Psoas muscle (tissue), 8 donors: ENCODE measurements around the gene MAPKBP1. TPM values are rescaled to one million over a fixed set of nuclear protein-coding genes. Genes with fewer than 3 reads are reported as not detected.

Experiments
- ATAC-seq, 4 donors: fragments of 200-7000 bp; cut with Tn5 transposase; one replicate each; pipeline ENCODE4 v1.9.1; 2020; ENCODE audit warnings: moderate library complexity in 3 of 4, mild to moderate bottlenecking in 2 of 4
- DNase-seq, 2 donors: peaks; one replicate each; pipeline ENCODE4 v3.0.0-alpha.2; 2020
- H3K27ac ChIP-seq: fragments of 200-600 bp; one replicate; pipeline ENCODE4 v1.8.0; 2022
- H3K27me3 ChIP-seq, 3 donors: fragments of 200-600 bp in 1 of 3; one replicate each; pipeline versions ENCODE4 v1.6.1 to v1.8.0; 2013 to 2022; ENCODE audit warnings: low read length in 2 of 3, mild to moderate bottlenecking in 2 of 3, moderate library complexity in 1 of 3; ENCODE audit not compliant: insufficient read depth in 3 of 3
- H3K36me3 ChIP-seq, 2 donors: fragments of 200-600 bp in 1 of 2; one replicate each; pipeline versions ENCODE4 v1.6.1 to v1.8.0; 2013 to 2022; ENCODE audit warnings: low read depth in 1 of 2, mild to moderate bottlenecking in 1 of 2, moderate library complexity in 1 of 2; ENCODE audit not compliant: insufficient read depth in 1 of 2
- H3K4me1 ChIP-seq: fragments of 200-600 bp; one replicate; pipeline ENCODE4 v1.8.0; 2022
- H3K4me3 ChIP-seq: fragments of 200-600 bp; one replicate; pipeline ENCODE4 v1.8.0; 2022; ENCODE audit warnings: mild to moderate bottlenecking
- H3K9me3 ChIP-seq: fragments of 200-600 bp; one replicate; pipeline ENCODE4 v1.8.0; 2022
- CTCF ChIP-seq: fragments of 200-600 bp; IDR thresholded peaks from one replicate; pipeline ENCODE4 v1.8.0; 2022; ENCODE audit warnings: antibody characterized with exemption
- WGBS, 3 donors: extraction: QIAGEN DNeasy Blood & Tissue Kit; methylation state at CpG; one replicate each; pipeline versions ENCODE4 v1.1.6 to v1.1.7; 2013; 5-methylcytosine and 5-hydroxymethylcytosine counted together
- intact Hi-C, 2 donors: fragments of 100-400 bp; cut with DNase I; formaldehyde crosslinking; loops; one replicate each; pipeline versions ENCODE4 v1.11.0 to v1.14.2; 2022
- polyA plus RNA-seq, 3 donors: library from polyadenylated mRNA; stranded (reverse); fragments of 200-250 nt; gene quantifications; one replicate each; pipeline ENCODE4 v1.2.3, GENCODE V29; 2013
- total RNA-seq, 4 donors: library from RNA; stranded (reverse); fragmentation: NEBNext Ultra II Directional in 2 of 4; extraction: Animal tissue kit (Norgen Biotek cat#: 25700) in 2 of 4; gene quantifications; one replicate each; pipeline versions ENCODE4 v1.2.1 to v1.2.4, GENCODE V29; 2021 to 2023
- donor health status: healthy with polysubstance abuse.
- donor health status: DM: no; HTN: no; CAD: no; lungs with moderate emphysema.
- donor health status: Bipolar disorder and iron deficiency.
- donor health status: healthy.
- donor health status: DM: yes; HTN: yes; CAD: no.
- donor health status: DM: no; HTN: no; CAD: no.
- donor health status: DM: no; HTN: no; CAD: no.
- donor health status: DM: yes; HTN: yes; CAD: no.

Gene MAPKBP1
- total and polyA plus RNA-seq, 7 donors, result 2.4 to 10.3 (median 7.1) TPM

GRCh38 chr15:41810651-41811431, 36.6 kb downstream of the MAPKBP1 start:
- ATAC-seq, result peak in 1 of 4 donors; percentile 17
- TF ChIP-seq CTCF, result no peak
- H3K27me3 ChIP-seq, result no peaks in the 10 kb centered on the region
- no peak for DNase-seq
- intact Hi-C loops, result loop anchor here (1.0 to 5.0 kb wide), 4 partner anchors 36 to 344 kb away; partner anchors contain the start of genes MAPKBP1 (in 2 of the 2) and TYRO3 (in 1 of the 2)
- H3K27ac ChIP-seq, result no peak overlapping the region
- whole genome bisulfite sequencing, 3 donors, result 75 to 95% (median 79%) methylated on average over 5 of the region's 5 CpGs
- H3K36me3 ChIP-seq, result peaks cover 3 to 31% of the 10 kb centered on the region in 2 donors
- H3K4me1 ChIP-seq, result no peaks in the 10 kb centered on the region
- H3K9me3 ChIP-seq, result no peaks in the 10 kb centered on the region
- no peak overlapping the region for H3K4me3 ChIP-seq

- peak; percentile 92 for TF ChIP-seq CTCF
- H3K4me1 ChIP-seq, result no peaks in the 10 kb centered on the region
- H3K27ac ChIP-seq, result no peak overlapping the region
- peaks cover 3 to 39% of the 10 kb centered on the region in 2 donors for H3K36me3 ChIP-seq
- peak; percentile 86 to 91 for DNase-seq
- no peaks in the 10 kb centered on the region for H3K9me3 ChIP-seq
- peak; percentile 95 to 99 (median 98) for ATAC-seq
- 51 to 54% (median 51%) methylated on average over 18 of the region's 18 CpGs for WGBS, 3 donors
- intact Hi-C loops, result loop anchor here (1.0 to 5.0 kb wide), 4 partner anchors 37 to 344 kb away; partner anchors contain the start of genes MAPKBP1 (in 2 of the 2) and TYRO3 (in 1 of the 2)
- H3K4me3 ChIP-seq, result no peak overlapping the region
- H3K27me3 ChIP-seq, result no peaks in the 10 kb centered on the region
Observed at GRCh38 chr15:41811432-41812195, 37.3 kb downstream of the MAPKBP1 start.

GRCh38 chr15:41812820-41813375, 38.6 kb downstream of the MAPKBP1 start:
- Histone ChIP-seq H3K27me3 (no peaks in the 10 kb centered on the region), H3K36me3 (peaks cover 3 to 52% of the 10 kb centered on the region in 2 donors), H3K4me3 (no peak overlapping the region), H3K9me3 (no peaks in the 10 kb centered on the region), H3K27ac (no peak overlapping the region), H3K4me1 (no peaks in the 10 kb centered on the region)
- TF ChIP-seq CTCF, result no peak
- 94 to 95% (median 94%) methylated on average over 10 to 11 of the region's 11 CpGs for WGBS, 3 donors
- no peak for ATAC-seq
- no peak for DNase-seq
- intact Hi-C loops, result loop anchor here in 1 of 2 donors (5.0 kb wide), 2 partner anchors 256 to 346 kb away; partner anchors contain the start of gene TYRO3

- no peak for ATAC-seq
- 87 to 89% (median 88%) methylated on average over 8 of the region's 8 CpGs for WGBS, 3 donors
- H3K27ac ChIP-seq, result no peak overlapping the region
- TF ChIP-seq CTCF, result no peak
- no peaks in the 10 kb centered on the region for H3K4me1 ChIP-seq
- no peaks in the 10 kb centered on the region for H3K9me3 ChIP-seq
- H3K36me3 ChIP-seq, result peaks cover 3 to 57% of the 10 kb centered on the region in 2 donors
- no peak for DNase-seq
- H3K4me3 ChIP-seq, result no peak overlapping the region
- intact Hi-C loops, result loop anchor here in 1 of 2 donors (5.0 kb wide), 2 partner anchors 256 to 346 kb away; partner anchors contain the start of gene TYRO3
- H3K27me3 ChIP-seq, result no peaks in the 10 kb centered on the region
Observed at GRCh38 chr15:41813426-41813825, 39.1 kb downstream of the MAPKBP1 start.
